Activated CD8-positive, alpha-beta memory T cell treated with anti-CD3 and anti-CD28 coated beads, Interleukin-2, amount 50 U/mL, for 1 hour (primary cell): Measurements from ENCODE around the gene SYNJ2.

Source experiments
- DNase-seq: peaks from one replicate; pipeline ENCODE4 v3.0.0-alpha.2; 2020; ENCODE audit errors: extremely low read depth

SYNJ2 gene

DNA sequence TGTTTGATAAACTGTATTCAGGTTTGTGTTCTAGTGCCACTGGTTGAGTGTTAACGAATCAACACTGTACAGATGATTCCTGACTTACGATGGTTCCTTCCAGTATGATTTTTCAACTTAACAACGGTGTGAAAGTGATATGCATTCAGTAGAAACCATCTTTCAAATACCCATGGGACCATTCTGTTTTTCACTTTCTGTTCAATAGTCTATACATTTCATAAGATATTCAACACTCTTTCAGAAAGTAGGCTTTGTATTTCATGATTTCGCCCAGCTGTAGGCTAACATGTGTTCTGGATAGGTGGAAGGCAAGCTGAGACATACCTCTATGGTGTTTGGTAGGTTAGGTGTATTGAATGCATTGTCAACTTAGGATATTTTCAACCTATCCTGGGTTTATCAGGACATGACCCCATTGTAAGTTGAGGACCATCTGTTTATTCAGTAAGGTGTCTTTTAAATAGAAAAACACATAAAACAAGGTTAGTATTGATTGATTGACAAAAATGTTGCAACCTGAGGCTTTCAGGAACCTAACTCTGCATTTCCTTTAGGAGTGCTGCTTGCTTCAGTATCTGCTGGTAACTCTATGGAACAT, 32.3 kb downstream of the SYNJ2 start:
- DNase-seq, result no peak

DNA sequence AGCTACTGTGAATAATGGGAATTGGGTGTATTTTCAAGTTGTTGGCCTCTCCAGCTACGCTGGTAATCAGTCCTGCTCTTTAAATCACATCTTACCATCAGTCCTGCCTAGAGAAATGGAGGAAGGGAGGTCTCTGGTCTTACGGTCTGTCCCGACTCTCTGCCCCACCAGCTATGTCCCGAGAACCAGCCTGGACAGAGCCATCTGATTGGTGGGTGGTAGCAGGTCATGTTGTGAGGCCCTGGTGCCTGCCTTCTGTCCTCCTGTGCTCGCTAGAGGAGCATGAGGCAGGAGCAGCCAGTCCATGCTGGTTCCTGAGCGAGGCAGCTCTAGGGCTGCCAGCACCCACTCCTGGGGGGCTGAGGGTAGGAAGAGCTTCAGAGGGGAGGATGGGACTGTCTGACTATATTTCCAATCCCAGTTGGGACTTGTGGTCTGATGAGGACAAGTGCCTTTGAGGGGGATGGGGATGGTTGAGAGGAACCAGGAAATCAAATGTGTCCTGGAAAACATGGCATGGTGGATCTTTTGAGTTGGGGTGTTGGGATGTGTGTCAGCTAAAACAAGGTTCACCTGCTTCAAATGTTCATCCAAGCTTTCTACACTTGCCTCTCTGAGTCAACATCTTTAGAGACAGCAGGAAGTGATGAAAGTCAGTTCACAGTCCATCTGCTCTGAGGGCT, 33.0 kb downstream of the SYNJ2 start:
- no peak for DNase-seq

DNA sequence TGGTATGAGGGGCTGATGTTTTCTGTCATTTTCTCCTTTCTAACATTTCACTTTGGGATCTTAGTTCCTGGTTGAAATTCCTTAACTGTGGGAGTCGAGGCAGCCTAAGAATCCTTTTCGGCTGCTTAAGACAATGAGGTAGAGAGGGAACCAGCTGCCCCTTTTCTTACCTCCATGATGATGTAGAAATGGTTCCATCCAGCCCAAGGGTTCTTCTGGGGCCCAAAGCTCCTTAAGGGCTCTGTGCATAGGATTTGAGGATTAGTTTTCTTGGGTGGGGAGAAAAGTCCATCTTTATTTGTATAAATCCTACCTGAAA, 33.5 kb downstream of the SYNJ2 start:
- DNase-seq, result no peak

DNA sequence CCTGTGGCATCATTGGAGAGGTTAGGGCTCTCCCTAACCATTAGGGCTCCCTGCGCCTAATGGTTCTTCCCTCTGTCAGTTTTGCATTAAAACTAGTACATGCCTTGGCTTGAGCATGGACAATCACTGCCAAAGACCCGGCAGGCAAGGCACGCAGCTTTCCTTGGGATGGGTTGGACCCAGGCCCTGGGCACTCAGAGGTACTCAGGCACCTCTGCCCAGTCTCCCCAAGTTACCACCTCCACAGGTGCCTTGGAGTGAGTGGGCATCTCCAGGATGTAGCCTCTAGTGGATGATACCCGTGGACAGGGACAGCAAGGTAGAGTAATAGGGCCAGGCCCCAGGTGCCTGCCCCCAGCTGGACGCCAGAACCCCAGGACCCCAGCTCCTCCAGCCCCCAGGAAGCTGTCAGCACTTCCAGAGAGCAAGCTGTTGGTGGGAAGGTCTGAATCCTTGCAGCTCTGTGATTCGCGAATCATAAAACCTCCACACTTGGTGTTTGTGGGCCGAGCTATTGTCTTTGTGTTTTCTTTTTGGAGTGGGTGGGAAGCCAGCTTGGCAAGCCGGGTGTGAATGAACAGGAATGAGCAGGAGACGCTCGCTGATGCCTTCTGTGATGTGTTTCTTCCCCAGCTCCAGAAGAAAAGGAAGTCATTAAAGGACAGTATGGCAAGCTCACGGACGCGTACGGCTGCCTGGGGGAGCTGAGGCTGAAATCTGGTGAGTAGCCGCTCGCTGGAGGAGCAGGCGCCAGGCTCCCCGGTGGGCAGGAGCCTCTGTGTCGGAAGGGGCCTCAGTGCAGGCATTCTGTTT, 35.1 kb downstream of the SYNJ2 start:
- DNase-seq, result no peak

DNA sequence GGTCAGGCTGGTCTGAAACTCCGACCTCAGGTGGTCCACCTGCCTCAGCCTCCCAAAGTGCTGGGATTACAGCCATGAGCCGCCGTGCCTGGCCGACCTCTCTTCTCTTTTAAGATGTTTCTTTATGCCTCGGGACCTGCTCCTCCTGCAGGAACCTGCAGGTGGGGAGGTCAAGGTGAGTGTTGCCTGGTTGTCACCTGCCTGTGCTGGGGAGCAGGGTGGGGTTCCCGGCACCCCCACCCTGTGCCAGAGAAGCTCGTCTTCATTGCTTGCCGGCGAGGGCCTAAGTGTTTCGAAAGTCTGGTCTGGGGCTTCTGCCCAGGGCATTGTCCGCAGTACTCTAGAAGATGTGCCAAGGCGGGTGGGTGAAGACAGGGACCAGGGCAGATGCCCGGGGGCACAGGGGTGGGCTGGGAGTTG, 36.0 kb downstream of the SYNJ2 start:
- DNase-seq, result no peak

DNA sequence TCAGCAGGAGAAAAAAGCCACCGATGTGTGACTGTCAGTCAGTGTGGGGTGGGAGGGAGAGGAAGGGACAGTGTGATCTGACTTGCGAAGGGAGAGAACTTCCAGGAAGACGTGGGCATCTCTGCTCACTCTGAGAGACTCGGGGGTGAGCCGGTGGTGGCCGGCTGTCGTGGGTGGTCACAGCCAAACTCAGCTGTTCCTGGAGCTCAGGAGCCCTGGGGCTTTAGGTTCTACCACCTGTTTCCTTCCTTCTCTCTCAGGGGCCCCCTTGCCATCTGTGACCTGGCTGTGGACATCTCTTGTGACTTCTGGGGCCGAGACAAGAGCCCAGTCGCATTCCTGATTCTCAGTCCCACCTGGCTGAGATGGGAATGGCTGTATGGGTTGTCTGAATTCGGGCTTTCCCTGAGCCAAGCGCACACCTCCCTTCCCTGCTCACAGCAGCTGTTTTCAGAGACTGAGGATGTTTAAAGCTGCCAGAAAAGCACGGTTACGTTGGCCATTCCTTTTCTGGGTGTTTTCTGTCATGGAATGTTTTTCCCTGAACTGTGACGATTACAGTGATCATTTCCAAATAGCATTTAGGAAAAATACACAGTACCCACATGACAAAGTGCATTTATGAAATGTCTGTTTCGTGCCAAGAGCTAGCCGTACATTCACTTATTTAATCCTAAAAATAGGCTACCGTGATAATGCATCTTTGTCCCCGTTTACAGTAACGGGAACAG, 36.5 kb downstream of the SYNJ2 start:
- no peak for DNase-seq

DNA sequence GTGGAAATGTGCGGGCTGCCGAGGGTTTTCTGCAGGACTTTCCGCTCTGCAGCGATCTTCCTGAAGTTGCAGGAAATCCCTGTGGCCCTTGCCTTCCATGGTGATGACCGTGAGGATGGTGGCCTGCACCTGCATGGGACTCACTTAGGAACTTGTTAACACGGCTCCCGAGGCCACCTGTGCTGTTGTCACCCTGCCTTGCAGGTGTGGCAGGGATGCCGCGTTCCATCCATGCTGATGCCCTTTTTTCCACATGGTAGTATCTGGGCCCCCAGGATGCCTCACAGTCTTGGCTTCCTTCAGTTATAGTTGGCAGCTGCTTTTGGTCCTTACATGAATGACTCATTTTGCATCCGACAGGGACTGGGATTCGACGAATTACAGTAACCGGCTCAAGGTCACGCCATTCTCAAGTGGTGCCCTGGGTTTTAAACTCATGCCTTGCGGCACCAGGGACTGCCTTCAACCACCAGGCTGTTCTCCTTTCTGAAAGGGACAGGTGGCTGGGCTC, 37.2 kb downstream of the SYNJ2 start:
- DNase-seq, result no peak

DNA sequence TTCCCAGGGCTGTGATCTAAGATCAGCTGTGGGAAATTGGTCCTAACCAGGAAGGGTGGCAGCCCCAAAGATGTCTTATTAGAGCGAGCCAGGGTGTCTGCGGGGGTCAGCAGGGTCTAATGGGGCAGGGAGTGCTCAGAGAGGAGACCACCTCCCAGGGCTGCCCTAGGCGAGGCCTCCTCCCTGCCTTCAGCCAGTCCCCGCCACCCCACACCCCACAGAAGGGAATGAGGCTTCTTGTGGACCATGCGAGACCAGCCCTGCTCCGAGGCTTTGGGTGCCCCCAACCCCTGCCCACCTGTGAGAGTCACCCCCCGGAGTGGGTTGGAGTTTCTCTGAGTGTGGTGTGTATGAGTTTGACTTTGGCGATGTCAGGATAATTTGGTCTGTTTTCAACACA, 37.8 kb downstream of the SYNJ2 start:
- no peak for DNase-seq

DNA sequence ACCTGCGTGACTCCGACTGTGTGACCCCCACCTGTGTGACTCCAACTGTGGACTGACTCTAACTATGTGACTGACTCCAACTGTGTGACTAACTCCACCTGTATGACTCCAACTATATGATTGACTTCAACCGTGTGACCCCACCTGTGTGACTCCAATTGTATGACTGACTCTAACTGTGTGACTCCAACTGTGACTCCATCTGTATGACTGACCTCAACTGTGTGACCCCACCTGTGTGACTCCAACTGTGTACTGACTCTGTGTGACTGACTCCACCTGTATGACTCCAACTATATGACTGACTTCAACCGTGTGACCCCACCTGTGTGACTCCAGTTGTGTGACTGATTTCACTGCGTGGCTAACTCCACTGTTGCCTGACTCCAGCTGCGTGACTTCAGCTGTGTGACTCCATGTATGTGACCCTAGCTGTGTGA, 38.6 kb downstream of the SYNJ2 start:
- no peak for DNase-seq

DNA sequence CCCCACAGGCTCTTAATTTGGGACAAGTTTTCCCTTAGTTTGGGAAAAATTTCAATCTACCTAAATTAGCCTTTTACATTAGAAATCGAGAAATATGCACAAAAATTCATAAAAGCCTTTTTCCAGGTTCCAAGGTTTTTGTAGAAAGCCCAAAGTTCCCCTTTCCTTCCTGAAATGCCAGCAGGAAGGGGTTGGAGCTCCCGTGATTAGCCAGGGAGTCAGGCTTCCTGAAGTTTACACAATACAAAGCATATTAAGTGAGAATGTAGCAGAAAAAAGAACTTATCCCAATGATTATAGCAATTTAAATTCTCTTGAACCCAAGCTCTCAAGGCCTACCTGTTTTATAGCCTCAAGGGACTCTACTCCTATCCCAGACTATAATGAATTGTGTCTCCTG, 39.1 kb downstream of the SYNJ2 start:
- DNase-seq, result no peak

DNA sequence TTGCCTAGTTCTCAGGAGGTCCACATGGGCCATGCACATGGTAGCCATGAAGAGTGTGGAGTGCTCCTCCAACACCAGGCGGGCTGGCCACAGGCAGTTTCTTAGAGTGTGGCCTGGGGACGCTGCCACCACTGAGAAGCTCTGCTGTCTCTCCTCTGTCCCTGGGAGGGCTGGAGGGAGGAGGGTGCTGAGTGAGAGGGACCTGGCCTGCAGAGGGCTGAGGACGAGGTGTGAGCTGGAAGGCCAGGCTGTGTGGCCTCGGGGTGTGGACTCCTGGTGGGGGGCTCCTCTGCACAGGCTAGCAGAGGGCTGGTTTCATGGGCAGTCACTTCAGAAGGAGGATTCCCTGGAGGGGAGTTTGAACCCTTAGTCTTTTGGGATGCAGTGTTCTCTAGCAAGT, 39.7 kb downstream of the SYNJ2 start:
- DNase-seq, result no peak

DNA sequence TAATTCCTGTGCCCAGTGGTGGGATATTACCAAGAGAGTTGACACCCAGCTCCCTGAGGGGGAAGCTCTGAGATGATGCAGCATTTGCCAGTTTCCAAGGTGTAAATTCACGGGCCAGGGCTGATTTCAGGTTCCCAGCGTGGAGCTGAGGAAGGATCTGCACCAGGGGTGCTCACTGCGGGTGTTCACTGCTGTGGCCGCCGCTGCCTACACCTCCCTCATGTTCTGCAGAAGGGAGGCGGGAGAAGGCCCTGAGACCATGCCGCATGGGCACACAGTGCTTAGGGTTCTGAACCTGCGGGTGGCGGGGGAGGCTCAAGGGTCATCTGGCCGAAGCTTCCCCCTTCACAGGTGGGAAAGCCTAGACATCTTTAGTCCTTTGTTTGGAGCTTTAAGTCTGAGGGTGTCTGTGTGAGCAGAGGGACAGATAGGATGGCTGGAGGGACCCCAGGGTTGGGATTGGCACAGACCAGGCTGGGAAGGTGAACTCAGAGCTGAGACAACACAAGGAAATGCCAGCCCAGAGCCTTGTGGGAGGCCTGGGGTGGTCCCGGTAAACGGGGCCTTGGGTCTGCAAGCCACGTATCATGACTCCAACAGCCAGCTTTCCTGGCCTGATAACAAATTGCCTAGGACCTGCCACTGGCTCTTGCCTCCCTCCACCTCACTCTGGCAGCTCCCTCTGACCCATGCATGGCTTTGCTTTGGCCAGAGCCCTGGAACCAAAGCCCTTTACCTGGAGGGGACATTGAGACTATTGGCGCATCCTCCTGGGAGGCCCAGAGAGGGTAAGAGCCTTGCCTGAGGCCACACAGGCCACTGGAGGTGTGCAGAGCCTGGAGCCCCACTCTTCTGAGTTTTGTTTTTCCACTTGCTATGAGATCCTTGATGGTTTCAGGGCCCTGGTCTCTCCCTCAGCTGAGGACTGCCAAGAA, 40.4 kb downstream of the SYNJ2 start:
- DNase-seq, result no peak

DNA sequence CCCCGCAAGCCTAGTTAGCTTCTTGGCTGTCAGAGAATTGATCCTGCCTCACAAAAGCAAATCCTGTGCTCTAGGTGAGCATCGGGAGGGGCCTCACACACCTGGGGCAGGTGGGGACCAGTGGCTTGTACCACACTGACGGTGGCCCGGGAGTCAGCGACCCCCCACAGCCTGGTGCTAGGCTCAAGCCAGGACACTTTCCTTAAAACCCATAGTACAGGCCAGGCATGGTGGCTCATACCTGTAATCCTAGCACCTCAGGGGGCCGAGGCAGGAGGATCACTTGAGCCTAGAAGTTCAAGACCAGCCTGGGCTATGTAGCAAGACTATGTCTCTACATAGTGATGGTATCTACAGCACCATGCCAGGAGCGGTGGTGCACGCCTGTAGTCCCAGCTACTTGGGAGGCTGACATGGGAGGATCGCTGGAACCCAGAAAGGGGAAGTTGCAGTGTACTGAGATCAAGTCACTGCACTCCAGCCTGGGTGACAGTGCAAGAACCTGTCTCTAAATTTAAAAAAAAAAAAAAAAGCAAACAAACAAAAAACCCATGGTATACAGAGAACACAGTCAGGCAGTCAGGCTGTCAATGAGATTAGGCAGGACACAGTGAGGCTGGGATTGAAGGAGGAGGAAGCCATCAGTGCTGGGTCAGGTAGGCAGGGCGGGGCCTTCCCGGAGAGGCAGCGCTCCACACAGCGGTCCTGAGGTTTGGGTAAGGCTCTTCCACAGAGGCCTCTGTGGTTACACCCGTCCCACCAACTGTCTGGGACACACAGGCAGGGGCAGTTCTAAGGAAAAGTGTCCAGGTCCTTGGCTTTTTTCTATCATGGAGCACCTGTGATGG, 41.3 kb downstream of the SYNJ2 start:
- DNase-seq, result no peak

DNA sequence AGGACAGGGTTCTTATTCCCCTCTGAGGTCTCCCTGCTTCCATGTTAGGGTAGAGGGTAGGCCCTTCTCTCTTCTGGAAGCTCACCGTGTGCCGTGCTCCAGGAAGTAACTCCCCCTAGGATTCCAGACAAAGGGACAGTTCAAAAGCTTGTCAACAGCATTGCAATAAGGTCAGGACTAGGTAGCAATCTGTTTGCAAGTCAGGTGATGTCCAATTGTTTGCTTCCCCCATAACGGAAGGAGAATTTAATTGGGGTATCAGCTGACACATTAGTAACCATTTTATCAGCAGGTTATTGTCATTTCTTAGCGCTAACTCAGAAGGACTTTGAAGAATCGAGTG, 41.9 kb downstream of the SYNJ2 start:
- DNase-seq, result no peak

DNA sequence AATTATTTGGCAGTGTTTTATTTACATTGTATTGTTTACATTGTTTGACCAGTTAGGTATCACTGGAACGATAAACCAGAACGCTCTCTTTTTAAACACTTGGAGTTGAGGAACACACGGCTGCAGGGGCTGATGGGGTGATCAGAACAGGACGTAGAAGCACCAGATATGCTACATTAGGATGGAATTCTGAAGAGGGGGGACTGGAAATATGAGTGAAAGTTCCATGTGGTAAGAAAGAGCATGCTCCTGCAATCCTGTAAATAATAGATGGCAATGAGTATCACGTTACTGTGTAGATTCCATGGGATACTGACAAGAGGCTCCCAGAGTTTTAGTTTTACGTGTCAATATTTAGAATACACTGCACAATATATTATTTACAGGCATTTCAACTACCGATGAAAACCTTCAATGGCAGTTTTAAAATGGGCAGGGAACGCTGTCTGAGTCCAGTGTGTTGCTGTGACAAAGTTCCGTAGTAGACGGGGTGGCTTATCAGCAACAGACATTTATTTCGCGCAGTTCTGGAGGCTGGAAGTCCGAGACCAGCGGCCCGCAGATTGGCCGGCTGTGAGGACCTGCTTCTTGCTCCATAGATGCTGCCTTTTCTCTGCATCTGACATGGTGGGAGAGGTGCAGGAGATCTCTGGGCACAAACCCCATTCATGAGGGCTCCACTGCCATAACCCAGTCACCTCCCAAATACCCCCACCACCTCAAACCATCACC, 43.1 kb downstream of the SYNJ2 start:
- no peak for DNase-seq

DNA sequence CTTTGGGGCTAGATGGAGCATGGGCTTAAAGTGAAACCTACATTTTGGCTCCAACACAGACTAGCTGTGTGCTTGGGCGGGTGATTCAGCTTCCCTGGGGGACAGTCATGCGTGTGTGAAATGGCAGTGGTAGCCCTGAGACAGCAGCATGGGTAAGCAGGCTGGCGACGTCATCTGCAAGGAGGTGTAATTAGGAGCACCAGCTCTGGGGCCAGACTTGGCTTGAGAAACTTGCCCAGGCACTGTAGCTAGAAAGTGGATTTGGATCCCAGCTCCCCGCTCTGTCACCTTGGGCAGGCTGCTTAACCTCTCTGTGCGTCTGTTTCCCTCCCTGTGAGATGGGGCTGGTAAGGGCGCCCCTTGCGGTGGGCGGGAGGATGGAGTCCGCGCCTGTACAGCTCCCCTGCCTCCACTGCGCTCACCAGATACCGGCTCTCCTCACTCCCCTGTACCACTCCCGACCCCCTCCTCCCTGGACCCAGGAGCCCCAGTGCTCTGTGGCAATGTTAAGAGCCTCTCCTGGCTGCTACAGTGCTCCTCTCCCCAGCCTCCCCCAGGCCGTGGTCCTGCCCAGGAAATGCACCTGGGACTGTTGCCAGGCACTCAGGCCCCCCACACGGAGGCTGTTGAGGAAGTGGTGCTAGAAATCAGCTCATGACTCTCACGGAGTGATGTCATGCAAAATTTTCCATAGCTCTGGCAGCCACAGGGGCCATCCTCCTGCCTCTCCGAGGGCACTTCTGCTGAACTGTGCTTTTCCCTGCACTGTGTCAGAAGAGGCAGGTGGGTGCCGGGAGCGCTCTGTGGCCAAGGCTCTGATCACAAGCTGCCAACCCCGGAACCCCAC, 44.6 kb downstream of the SYNJ2 start:
- peak; percentile 71 for DNase-seq

DNA sequence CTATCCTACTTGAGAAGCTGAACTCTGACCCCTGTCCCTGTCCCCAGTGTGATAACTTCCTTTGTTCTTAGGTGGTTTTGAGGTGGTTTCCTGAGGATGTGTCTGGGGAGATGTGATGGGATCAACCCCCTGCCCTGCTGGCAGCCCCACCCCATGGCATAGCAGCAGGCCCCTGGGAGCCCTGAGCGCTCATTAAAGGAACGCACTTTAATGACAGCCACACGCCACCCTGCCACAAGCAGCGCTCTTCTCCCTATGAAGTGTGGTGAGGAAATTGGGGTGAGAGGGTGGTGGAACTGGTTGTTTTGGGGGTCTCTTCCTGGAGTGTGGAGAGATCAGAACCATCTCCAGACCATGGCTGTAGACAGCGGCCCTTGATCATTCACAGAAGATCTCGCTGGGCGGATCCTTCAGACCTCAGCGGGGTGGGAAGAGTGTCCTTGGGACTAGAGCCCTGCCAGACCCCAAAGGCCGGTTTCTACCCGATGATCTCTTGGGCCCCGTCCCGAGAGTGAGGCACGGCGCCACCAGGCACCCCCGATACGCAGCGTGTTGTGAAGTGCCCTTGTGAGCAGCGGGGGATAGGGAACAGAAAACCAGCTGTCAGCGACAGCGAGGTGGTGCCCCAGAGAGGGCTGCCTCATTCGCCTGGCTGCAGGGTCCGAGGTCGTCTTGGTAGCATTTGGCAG, 45.4 kb downstream of the SYNJ2 start:
- no peak for DNase-seq
